Measurements from ENCODE around the gene MAOA. TPM values are rescaled to one million over a fixed set of nuclear protein-coding genes. Genes with fewer than 3 reads are reported as not detected.
"Not testable (repeated sequence)": the region's sequence is repeated elsewhere in the genome, so short reads cannot be mapped to it uniquely, and the experiment has no call there.

MAOA gene
- total RNA-seq, 2 donors from 2014 or later = 111 to 174 TPM

GRCh38 chrX:43718956-43719355 lies 62.9 kb downstream of the MAOA start:
- DNase-seq (ENCODE audit: low spot score) = no peak
- Histone ChIP-seq H3K36me3 (no peaks in the 10 kb centered on the region), H3K27ac (no peak overlapping the region), H3K27me3 (no peaks in the 10 kb centered on the region), H3K9me3 (peaks cover 0 to 24% of the 10 kb centered on the region in 2 donors), H3K4me1 (no peaks in the 10 kb centered on the region), H3K4me3 (no peak overlapping the region)
- TF ChIP-seq CTCF (IDR thresholded peaks at IDR 0.05) = no peak

GRCh38 chrX:43720082-43720481 lies 64.0 kb downstream of the MAOA start:
- Histone ChIP-seq H3K36me3 (no peaks in the 10 kb centered on the region), H3K4me1 (no peaks in the 10 kb centered on the region), H3K27me3 (no peaks in the 10 kb centered on the region), H3K9me3 (peaks cover 0 to 24% of the 10 kb centered on the region in 2 donors), H3K27ac (no peak overlapping the region), H3K4me3 (no peak overlapping the region)
- TF ChIP-seq CTCF (IDR thresholded peaks at IDR 0.05) = no peak
- no peak for DNase-seq (ENCODE audit: low spot score)

- Histone ChIP-seq H3K27me3 (no peaks in the 10 kb centered on the region), H3K4me1 (no peaks in the 10 kb centered on the region), H3K4me3 (no peak overlapping the region), H3K36me3 (no peaks in the 10 kb centered on the region), H3K27ac (no peak overlapping the region), H3K9me3 (peaks cover 0 to 24% of the 10 kb centered on the region in 2 donors)
- TF ChIP-seq CTCF (IDR thresholded peaks at IDR 0.05) = no peak
- DNase-seq (ENCODE audit: low spot score) = no peak
Measured at GRCh38 chrX:43720961-43721360, 64.9 kb downstream of the MAOA start.

DNA sequence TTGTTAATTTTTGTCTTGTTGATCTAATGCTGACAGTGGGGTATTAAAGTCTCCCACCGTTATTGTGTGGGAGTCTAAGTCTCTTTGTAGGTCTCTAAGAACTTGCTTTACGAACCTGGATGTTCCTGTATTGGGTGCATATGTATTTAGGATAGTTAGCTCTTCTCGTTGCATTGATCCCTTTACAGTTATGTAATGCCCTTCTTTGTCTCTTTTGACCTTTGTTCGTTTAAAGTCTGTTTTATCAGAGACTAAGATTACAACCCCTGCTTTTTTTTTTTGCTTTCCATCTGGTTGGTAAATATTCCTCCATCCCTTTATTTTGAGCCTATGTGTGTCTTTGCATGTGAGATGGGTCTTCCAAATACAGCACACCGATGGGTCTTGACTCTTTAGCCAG lies 69.1 kb downstream of the MAOA start:
- H3K4me3 ChIP-seq; H3K4me1 ChIP-seq; H3K36me3 ChIP-seq; H3K27me3 ChIP-seq; H3K27ac ChIP-seq; DNase-seq (ENCODE audit: low spot score): not testable (repeated sequence)
- H3K9me3 ChIP-seq = peaks cover 0 to 19% of the 10 kb centered on the region in 2 donors

- not testable (repeated sequence) for H3K36me3 ChIP-seq; H3K4me3 ChIP-seq; H3K27ac ChIP-seq; H3K27me3 ChIP-seq; DNase-seq (ENCODE audit: low spot score); H3K9me3 ChIP-seq; H3K4me1 ChIP-seq
Measured at GRCh38 chrX:43727254-43727653, 71.2 kb downstream of the MAOA start.

DNA sequence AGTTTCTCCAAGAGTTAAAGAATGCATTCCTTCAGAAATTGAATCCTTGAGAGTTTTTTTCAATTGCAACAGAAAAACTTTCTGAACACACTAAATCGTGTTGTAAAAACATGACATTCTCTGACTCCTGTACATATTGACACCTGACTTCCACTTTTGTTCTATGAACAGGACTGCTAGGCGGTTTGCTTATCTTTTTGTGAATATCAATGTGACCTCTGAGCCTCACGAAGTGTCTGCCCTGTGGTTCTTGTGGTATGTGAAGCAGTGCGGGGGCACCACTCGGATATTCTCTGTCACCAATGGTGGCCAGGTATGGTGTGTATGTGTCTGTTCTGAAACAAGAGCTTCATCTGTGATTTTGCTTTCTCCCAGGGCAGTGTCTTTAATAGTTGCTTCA lies 71.9 kb downstream of the MAOA start:
- Histone ChIP-seq H3K27ac (no peak overlapping the region), H3K9me3 (peaks cover 0 to 2% of the 10 kb centered on the region in 2 donors), H3K27me3 (no peaks in the 10 kb centered on the region), H3K4me3 (no peak overlapping the region), H3K36me3 (peaks cover 9% of the 10 kb centered on the region), H3K4me1 (no peaks in the 10 kb centered on the region)
- no peak for DNase-seq (ENCODE audit: low spot score)
- TF ChIP-seq CTCF (IDR thresholded peaks at IDR 0.05) = no peak

- no peaks in the 10 kb centered on the region for H3K9me3 ChIP-seq
- no peak overlapping the region for H3K27ac ChIP-seq
- no peaks in the 10 kb centered on the region for H3K27me3 ChIP-seq
- no peaks in the 10 kb centered on the region for H3K4me1 ChIP-seq
- DNase-seq (ENCODE audit: low spot score) = no peak
- TF ChIP-seq CTCF (IDR thresholded peaks at IDR 0.05) = no peak
- no peak overlapping the region for H3K4me3 ChIP-seq
- peaks cover 9% of the 10 kb centered on the region for H3K36me3 ChIP-seq
Measured at GRCh38 chrX:43728966-43729365, 72.9 kb downstream of the MAOA start.

Data from right atrium auricular region (tissue), 2 donors.